ENCODE results near the gene FUT8.

The FUT8 gene

DNA sequence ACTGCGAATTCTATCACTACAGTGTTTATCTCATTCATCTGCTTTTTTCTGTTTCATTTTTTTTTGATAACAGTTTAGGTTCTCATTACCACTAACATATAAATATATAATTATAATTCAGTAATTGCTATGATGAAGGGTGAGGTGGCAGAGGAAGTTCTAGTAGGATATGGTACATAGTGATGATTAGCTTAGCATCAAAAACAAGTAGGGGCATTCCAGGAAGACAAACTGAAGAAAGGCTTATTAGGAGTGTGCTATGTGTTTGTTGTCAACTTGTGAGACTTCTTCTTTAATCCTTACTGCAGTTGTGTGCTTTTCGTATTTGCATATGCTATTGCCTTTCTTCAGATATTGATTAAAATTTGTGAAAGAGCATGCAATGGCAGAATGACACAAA, 20.6 kb downstream of the FUT8 start:
- no peak for DNase-seq (ENCODE audit: low spot score)
- TF ChIP-seq, protein P1, sequence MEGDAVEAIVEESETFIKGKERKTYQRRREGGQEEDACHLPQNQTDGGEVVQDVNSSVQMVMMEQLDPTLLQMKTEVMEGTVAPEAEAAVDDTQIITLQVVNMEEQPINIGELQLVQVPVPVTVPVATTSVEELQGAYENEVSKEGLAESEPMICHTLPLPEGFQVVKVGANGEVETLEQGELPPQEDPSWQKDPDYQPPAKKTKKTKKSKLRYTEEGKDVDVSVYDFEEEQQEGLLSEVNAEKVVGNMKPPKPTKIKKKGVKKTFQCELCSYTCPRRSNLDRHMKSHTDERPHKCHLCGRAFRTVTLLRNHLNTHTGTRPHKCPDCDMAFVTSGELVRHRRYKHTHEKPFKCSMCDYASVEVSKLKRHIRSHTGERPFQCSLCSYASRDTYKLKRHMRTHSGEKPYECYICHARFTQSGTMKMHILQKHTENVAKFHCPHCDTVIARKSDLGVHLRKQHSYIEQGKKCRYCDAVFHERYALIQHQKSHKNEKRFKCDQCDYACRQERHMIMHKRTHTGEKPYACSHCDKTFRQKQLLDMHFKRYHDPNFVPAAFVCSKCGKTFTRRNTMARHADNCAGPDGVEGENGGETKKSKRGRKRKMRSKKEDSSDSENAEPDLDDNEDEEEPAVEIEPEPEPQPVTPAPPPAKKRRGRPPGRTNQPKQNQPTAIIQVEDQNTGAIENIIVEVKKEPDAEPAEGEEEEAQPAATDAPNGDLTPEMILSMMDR (IDR thresholded peaks at IDR 0.05), result no peak
- H3K27ac ChIP-seq, result no peak overlapping the region
- H3K4me3 ChIP-seq, result no peak overlapping the region

DNA sequence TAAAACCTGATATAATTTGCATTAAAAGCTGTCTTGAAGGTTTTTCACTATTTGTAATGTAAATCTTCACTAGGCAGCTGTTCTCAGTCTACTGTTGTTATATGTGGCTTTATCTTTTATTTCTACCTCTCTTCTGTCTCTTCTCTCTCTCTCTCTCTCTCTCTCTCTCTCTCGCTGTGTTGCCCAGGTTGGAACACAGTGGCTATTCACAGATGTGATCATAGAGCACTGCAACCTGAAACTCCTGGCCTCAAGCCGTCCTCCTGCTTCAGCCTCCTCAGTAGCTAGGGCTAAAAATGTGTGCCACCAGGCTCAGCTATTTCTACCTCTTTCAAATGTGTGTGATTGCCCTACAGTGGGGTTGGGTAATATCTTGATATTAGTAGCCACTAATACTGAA, 21.1 kb downstream of the FUT8 start:
- no peak for DNase-seq (ENCODE audit: low spot score)
- H3K4me3 ChIP-seq, result no peak overlapping the region
- TF ChIP-seq, protein P1 (IDR thresholded peaks at IDR 0.05), result no peak
- no peak overlapping the region for H3K27ac ChIP-seq

DNA sequence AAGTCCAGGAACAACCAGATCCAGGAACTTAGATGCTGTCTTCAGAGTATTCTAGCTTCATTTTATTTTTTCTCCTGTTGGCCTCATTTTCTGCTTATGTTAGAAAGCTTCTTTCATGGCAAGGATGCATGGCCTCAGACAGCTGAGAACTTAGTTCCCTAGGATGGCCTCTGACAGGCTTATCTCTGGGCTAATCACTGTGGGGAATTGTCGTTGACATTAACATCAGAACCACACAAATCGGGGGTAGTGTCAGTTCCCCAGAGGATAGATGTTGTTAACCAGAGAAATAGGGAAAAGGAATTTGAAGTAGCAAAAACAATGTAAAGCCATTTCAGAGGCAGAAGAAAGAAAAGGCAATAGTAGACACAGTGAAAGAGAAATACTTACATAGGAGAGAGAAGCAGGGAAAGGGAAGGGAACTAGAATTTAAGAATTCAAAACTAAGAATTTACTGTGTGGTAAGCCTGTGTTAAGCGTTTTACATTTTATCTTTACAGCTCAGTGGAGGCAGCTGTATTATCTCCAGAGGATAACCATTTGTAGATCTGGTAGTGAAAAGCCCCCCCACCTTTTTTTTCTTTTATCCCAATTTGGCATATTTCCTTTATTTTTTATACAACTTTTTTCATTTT, 21.8 kb downstream of the FUT8 start:
- H3K27ac ChIP-seq, result no peak overlapping the region
- TF ChIP-seq, protein P1 (IDR thresholded peaks at IDR 0.05), result no peak
- no peak for DNase-seq (ENCODE audit: low spot score)
- no peak overlapping the region for H3K4me3 ChIP-seq

DNA sequence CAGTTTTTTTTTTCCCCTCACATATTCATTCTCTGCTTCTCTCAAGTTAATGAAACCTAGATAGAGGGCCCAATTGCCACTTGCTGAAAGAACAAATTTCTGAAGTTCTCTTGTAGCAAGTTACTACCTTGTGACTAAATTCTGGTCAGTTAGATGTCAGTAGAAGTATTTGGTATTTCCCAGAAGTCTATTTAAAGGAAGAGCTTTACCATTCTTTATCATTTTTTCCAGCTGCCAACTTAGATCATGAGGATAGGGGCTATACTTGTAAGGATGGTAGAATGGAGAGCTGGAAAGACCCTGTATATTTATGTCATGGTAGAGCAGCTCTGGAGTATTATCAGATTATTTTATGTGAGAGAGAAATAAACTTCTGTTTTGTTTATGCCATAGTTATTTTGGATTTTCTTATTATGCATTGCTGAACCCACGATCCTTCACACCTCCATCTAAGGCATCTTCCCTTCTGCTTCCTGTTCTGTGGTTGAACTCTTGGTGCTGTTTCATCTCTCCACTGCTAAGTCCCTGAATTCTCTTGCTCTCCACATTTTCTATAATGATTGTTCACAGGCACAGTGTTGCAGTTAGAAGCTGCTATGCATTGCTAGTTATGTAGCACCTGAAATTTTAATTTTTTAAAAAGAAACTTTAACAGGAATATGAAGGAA, 25.9 kb downstream of the FUT8 start:
- TF ChIP-seq, protein P1 (IDR thresholded peaks at IDR 0.05), result no peak
- H3K27ac ChIP-seq, result no peak overlapping the region
- no peak for DNase-seq (ENCODE audit: low spot score)

DNA sequence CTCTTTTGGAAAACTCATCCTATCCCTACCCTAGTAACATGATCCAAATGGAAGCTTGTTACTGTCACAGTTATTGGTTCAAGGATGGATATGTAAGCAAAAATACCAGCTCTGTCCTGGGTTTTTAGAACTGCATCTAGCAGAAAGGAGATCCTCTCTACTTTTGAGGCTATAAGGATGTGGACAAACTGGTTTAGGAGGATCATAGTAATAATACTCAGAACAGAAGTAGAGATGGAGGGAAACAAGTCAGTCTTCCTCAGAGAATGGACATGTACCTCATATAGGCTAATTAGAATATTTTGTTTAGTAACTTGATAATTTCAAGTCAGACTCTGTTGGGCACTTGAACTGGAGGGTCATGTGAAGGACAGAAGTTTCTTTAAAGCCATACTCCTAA, 26.6 kb downstream of the FUT8 start:
- TF ChIP-seq, protein P1 (IDR thresholded peaks at IDR 0.05), result no peak
- H3K27ac ChIP-seq, result no peak overlapping the region
- no peak for DNase-seq (ENCODE audit: low spot score)
- no peak overlapping the region for H3K4me3 ChIP-seq

More for the DNA sequence above, 25.9 kb downstream of the FUT8 start:
- no peak overlapping the region for H3K4me3 ChIP-seq

DNA sequence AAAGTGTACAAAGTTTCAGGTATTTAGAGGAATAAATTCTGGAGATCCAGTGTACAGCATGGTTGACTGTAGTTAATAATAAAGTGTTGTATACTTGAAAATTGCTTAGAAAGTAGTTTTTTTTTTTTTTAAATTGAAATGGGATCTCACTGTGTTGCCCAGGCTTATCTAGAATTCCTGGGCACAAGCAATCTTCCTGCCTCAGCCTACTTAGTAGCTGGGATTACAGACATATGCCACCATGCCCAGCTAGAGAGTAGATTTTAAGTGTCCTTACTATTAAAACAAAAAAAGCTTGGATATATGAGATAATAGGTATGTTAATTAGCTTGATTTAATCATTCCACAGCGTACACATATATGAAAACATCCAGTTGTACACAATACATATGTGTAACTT, 27.7 kb downstream of the FUT8 start:
- TF ChIP-seq, protein P1 (IDR thresholded peaks at IDR 0.05), result no peak
- H3K27ac ChIP-seq, result no peak overlapping the region
- no peak overlapping the region for H3K4me3 ChIP-seq
- DNase-seq (ENCODE audit: low spot score), result no peak

DNA sequence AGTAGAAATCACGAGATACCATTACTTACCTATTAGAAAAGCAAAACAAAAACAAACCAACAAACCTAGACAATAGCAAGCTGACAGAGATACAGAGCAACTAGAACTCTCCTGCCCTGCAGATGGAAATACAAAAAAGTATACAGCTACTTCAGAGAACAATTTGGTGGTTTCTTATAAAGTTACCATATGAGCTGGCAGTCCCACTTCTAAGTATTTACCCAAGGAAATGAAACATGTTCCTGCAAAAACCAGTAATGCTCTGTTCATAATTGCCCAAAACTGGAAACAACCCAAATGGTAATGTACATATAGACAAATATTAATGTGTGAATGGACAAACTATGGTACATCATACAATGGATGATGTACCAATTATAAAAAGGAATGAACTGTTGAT, 31.7 kb downstream of the FUT8 start:
- DNase-seq (ENCODE audit: low spot score), result no peak

More for the DNA sequence above, 31.7 kb downstream of the FUT8 start:
- Histone ChIP-seq H3K27ac (no peak overlapping the region), H3K4me3 (no peak overlapping the region)
- TF ChIP-seq, protein P1 (IDR thresholded peaks at IDR 0.05), result no peak
